Smooth muscle cell (in vitro differentiated cells): ENCODE results near the gene CHDH. TPM values are rescaled to one million over a fixed set of nuclear protein-coding genes. Genes with fewer than 3 reads are reported as not detected.
A peak's percentile ranks its signal among the peaks of the same experiment; 100 is the strongest.

Experiments used
- DNase-seq: peaks from one replicate; lab custom pipeline; 2025; ENCODE audit not compliant: unreplicated experiment; lab: John Stamatoyannopoulos, UW
- H2AFZ ChIP-seq: fragments of 200-600 bp; sonication (generic); 2 replicates; pipeline ENCODE4 v1.6.0; 2016; ENCODE audit warnings: antibody characterized with exemption, low read depth, mild to moderate bottlenecking
- H3F3A ChIP-seq: fragments of 200-600 bp; sonication (generic); 2 replicates; pipeline ENCODE4 v1.6.0; 2017; ENCODE audit warnings: antibody characterized with exemption, low read depth
- H3K27ac ChIP-seq: fragments of 200-600 bp; sonication (generic); 2 replicates; pipeline ENCODE4 v1.5.1; 2016; ENCODE audit warnings: low read depth, mild to moderate bottlenecking
- H3K27me3 ChIP-seq: fragments of 200-600 bp; sonication (generic); 2 replicates; pipeline ENCODE4 v1.6.1; 2016; ENCODE audit warnings: low read depth, mild to moderate bottlenecking
- H3K36me3 ChIP-seq: fragments of 200-600 bp; sonication (generic); 2 replicates; pipeline ENCODE4 v1.5.1; 2016; ENCODE audit warnings: low read depth
- H3K4me1 ChIP-seq: fragments of 200-600 bp; sonication (generic); 2 replicates; pipeline ENCODE4 v1.5.1; 2016; ENCODE audit warnings: low read depth
- H3K4me2 ChIP-seq: fragments of 200-600 bp; sonication (generic); 2 replicates; pipeline ENCODE4 v1.6.0; 2016; ENCODE audit warnings: mild to moderate bottlenecking
- H3K4me3 ChIP-seq: fragments of 200-600 bp; sonication (generic); 2 replicates; pipeline ENCODE4 v1.5.1; 2016; ENCODE audit warnings: mild to moderate bottlenecking
- H3K79me2 ChIP-seq: fragments of 200-600 bp; sonication (generic); 2 replicates; pipeline ENCODE4 v1.6.0; 2016; ENCODE audit warnings: low read depth, mild to moderate bottlenecking
- H3K9ac ChIP-seq: fragments of 200-600 bp; sonication (generic); 2 replicates; pipeline ENCODE4 v1.6.0; 2016; ENCODE audit warnings: low read depth
- H3K9me3 ChIP-seq: fragments of 200-600 bp; sonication (generic); replicated peaks from 2 replicates; pipeline ENCODE4 v1.5.1; 2016; ENCODE audit warnings: low read depth
- H4K20me1 ChIP-seq: fragments of 200-600 bp; sonication (generic); 2 replicates; pipeline ENCODE4 v1.6.0; 2016; ENCODE audit warnings: low read depth
- WGBS: methylation state at CpG from one replicate; pipeline ENCODE4 v1.1.7; 2016; ENCODE audit warnings: low lambda C conversion rate; 5-methylcytosine and 5-hydroxymethylcytosine counted together
- polyA plus RNA-seq: library from polyadenylated mRNA; unstranded; fragments of >200 nt; fragmentation: Nextera tagmentation; extraction: Ambion mirVana; gene quantifications from 2 replicates; pipeline ENCODE4 v1.2.1, GENCODE V29; 2016
- total RNA-seq: library from RNA; depleted of rRNA; stranded (reverse); fragments of >200 nt; gene quantifications from 2 replicates; pipeline ENCODE4 v1.2.3, GENCODE V29; 2014
- TF ChIP-seq, protein P1 (sequence below): fragments of 200-600 bp; sonication (generic); IDR thresholded peaks from 2 replicates; pipeline ENCODE4 v1.5.1; 2017; ENCODE audit warnings: borderline replicate concordance, mild to moderate bottlenecking, antibody characterized with exemption; ENCODE audit not compliant: insufficient read depth, poor library complexity, severe bottlenecking

Gene CHDH
- total and polyA plus RNA-seq, 2 experiments from 2014 or later = 0.36 to 0.51 TPM

DNA sequence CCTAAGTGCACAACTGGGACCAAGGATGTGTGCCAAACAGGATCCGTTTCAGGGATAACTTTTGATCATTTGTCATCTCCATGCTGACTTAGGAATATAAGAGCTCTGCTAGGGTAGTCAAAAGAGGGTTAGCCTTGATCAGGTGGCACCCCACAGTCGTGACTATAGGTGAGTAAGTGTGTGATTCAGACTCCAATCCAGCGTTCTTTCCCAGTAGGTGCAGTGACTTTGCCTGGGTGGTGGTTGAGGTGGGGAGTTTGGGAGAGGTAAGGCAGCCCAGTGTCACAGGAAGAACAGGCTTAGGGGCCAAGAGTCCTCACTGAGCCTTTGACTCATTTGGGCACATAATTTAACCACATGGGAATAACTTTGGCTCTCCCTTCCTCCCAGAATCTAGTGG is 51.0 kb downstream of the CHDH start:
- Histone ChIP-seq H4K20me1 (no peaks in the 10 kb centered on the region), H3K9me3 (no peaks in the 10 kb centered on the region), H3K36me3 (no peaks in the 10 kb centered on the region), H2AFZ (no peak overlapping the region), H3F3A (no peaks in the 10 kb centered on the region), H3K4me3 (no peak overlapping the region), H3K4me2 (no peak overlapping the region), H3K27me3 (no peaks in the 10 kb centered on the region), H3K4me1 (peaks cover 22% of the 10 kb centered on the region), H3K9ac (peak overlapping the region; percentile 53), H3K27ac (peak overlapping the region; percentile 83), H3K79me2 (no peaks in the 10 kb centered on the region)
- WGBS = 50% methylated on average over 3 of the region's 3 CpGs
- TF ChIP-seq, protein P1, sequence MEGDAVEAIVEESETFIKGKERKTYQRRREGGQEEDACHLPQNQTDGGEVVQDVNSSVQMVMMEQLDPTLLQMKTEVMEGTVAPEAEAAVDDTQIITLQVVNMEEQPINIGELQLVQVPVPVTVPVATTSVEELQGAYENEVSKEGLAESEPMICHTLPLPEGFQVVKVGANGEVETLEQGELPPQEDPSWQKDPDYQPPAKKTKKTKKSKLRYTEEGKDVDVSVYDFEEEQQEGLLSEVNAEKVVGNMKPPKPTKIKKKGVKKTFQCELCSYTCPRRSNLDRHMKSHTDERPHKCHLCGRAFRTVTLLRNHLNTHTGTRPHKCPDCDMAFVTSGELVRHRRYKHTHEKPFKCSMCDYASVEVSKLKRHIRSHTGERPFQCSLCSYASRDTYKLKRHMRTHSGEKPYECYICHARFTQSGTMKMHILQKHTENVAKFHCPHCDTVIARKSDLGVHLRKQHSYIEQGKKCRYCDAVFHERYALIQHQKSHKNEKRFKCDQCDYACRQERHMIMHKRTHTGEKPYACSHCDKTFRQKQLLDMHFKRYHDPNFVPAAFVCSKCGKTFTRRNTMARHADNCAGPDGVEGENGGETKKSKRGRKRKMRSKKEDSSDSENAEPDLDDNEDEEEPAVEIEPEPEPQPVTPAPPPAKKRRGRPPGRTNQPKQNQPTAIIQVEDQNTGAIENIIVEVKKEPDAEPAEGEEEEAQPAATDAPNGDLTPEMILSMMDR = no peak
- DNase-seq = no peak

- no peak for DNase-seq
- H3K36me3 ChIP-seq = no peaks in the 10 kb centered on the region
- peak overlapping the region; percentile 53 for H3K9ac ChIP-seq
- no peaks in the 10 kb centered on the region for H3K9me3 ChIP-seq
- H3F3A ChIP-seq = no peaks in the 10 kb centered on the region
- H3K79me2 ChIP-seq = no peaks in the 10 kb centered on the region
- peaks cover 22% of the 10 kb centered on the region for H3K4me1 ChIP-seq
- no peaks in the 10 kb centered on the region for H4K20me1 ChIP-seq
- peak overlapping the region; percentile 51 for H3K4me2 ChIP-seq
- H3K27me3 ChIP-seq = no peaks in the 10 kb centered on the region
- no peak overlapping the region for H3K4me3 ChIP-seq
- 39% methylated on average over 3 of the region's 3 CpGs for WGBS
- TF ChIP-seq, protein P1 = no peak
- H3K27ac ChIP-seq = peak overlapping the region; percentile 83
- H2AFZ ChIP-seq = no peak overlapping the region
Observed at GRCh38 chr3:53794597-53794996, 51.6 kb downstream of the CHDH start.

GRCh38 chr3:53792866-53793265 is 53.4 kb downstream of the CHDH start:
- TF ChIP-seq, protein P1 = no peak
- Histone ChIP-seq H3K4me3 (no peak overlapping the region), H3K4me2 (no peak overlapping the region), H2AFZ (no peak overlapping the region), H3K36me3 (no peaks in the 10 kb centered on the region), H3K27ac (no peak overlapping the region), H3K79me2 (no peaks in the 10 kb centered on the region), H4K20me1 (no peaks in the 10 kb centered on the region), H3K27me3 (no peaks in the 10 kb centered on the region), H3K9me3 (no peaks in the 10 kb centered on the region), H3K9ac (no peak overlapping the region), H3K4me1 (peaks cover 22% of the 10 kb centered on the region), H3F3A (no peaks in the 10 kb centered on the region)
- WGBS = 85% methylated on average over 3 of the region's 3 CpGs
- DNase-seq = no peak

DNA sequence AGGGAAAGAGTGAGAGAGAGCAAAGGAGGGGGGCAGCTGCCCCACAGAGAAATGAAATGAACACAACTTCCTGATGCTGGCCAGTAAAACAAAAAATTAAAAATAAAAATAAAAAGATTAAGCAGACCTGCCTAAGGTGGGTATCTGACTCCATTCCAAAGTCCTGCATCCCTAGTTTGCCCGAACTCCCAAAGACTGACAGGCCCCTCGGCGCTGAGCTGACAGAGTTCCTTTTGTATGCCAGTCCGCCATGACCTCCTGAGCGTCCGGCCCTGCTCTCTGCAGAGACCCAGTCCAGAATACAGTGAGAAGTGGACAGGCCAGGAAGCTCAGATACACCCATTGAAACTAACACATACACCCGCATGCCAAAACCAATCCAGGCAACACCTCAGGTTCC is 54.9 kb downstream of the CHDH start:
- peaks cover 3% of the 10 kb centered on the region for H3K27me3 ChIP-seq
- no peaks in the 10 kb centered on the region for H3K79me2 ChIP-seq
- H3K36me3 ChIP-seq = no peaks in the 10 kb centered on the region
- H3K27ac ChIP-seq = no peak overlapping the region
- H2AFZ ChIP-seq = no peak overlapping the region
- 96% methylated on average over 7 of the region's 7 CpGs for WGBS
- H3K4me2 ChIP-seq = no peak overlapping the region
- H4K20me1 ChIP-seq = no peaks in the 10 kb centered on the region
- H3K4me1 ChIP-seq = peaks cover 20% of the 10 kb centered on the region
- H3K9ac ChIP-seq = no peak overlapping the region
- no peak overlapping the region for H3K4me3 ChIP-seq
- H3F3A ChIP-seq = no peaks in the 10 kb centered on the region
- H3K9me3 ChIP-seq = no peaks in the 10 kb centered on the region
- no peak for DNase-seq
- TF ChIP-seq, protein P1 = no peak
